GM23248 (cell line): ENCODE results near the gene TCEA2.

Experiments used
- EZH2 ChIP-seq: fragments of 200-600 bp; sonication (generic); IDR thresholded peaks from 2 replicates; pipeline ENCODE4 v1.6.1; 2018; ENCODE audit warnings: antibody characterized with exemption, mild to moderate bottlenecking; ENCODE audit not compliant: insufficient read depth, poor library complexity, severe bottlenecking
- EZH2phosphoT487 ChIP-seq: fragments of 200-600 bp; sonication (generic); IDR thresholded peaks from 2 replicates; pipeline ENCODE4 v1.6.1; 2018; ENCODE audit warnings: antibody characterized with exemption, moderate library complexity, mild to moderate bottlenecking, low read depth; ENCODE audit not compliant: insufficient read depth

DNA sequence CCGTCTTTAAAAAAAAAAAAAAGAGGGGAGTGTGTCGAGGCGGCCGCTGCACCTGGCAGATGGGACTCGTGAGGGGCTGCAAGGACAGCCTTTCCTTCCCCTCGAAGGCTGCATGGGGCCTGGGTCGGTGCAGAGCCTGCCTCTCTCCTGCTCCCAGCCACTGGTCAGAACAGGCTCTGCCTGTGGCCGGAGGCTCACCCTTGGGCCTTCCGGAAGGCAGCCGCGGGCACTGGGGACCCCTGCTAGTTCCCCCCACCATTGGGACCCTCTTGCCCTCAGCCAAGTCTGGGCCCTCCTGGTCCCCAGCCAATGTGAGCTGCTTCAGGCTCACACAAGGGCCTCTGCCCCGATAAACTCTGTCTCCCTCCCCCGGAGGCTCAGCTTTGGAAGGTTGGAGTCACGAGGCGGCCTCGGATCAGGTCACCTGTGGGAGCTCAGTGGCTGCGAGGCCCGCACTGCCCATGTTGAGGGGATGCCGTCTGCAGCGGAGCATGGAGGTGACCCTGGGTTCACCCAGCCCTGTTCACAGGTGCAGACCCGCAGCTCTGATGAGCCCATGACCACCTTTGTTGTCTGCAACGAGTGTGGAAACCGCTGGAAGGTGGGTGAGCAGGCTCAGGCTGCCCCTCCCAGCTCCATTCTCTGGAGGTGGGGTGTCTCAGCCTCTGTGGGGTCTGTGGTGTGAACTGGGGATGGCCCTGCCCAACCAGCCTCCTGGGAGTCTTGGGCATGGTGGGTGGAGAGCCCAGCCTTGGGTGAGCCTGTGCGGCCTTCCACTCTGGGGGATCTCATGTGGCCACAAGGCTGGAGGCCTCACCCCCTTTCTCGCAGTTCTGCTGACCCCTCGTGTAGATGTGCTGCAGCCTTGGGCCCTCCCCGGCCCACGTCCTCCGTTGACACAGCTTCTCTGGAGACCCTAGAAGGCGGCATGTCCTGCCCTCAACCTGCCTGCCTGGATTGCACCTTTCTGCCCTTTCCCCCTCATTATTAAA lies 8.6 kb downstream of the TCEA2 start:
- TF ChIP-seq EZH2 (no peak), EZH2phosphoT487 (no peak)
